ENCODE data around the gene CAMK1.

GRCh38 chr3:9742560-9742959 lies 27.2 kb downstream of the CAMK1 start:
- TF ChIP-seq CTCF (IDR thresholded peaks at IDR 0.05) (no peak), POLR2A (IDR thresholded peaks at IDR 0.05) (no peak), EP300 (IDR thresholded peaks at IDR 0.05) (no peak), POLR2AphosphoS5 (IDR thresholded peaks at IDR 0.05) (no peak)
